NCI-H510A (cell line): ENCODE results near the gene SHOC2.

ENCODE experiments used
- DNase-seq: peaks from one replicate; lab custom pipeline; 2025; lab: John Stamatoyannopoulos, UW

Gene SHOC2

DNA sequence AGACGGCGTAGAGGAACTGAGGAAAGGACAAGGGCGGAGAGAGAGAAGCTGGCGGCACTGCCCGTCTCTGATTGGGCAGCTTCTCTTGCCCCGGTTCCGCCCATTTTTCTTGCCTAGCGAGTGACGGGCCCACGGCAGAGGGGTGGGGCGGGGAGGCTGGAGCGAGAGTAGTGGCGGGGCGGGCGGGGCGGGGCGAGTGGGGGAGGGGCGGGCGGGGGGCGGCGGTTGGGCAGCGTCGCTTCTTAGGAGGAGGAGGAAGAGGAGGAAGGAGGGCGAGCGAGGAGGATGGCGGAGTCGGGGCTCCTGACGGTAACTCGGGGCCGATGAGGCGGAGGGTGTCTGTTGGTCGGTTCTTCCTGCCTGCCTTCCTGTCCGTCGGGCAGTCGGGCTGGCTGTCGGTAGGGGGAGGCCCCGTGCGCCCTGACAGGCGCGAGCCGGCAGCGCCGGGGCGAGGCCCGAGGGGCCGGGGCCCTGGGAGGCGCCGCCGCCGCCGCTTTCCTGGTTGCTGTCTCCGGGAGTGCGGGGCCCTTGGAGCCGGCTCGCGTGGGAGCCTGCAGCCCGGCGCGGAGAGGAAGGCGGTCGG, at the start of gene SHOC2:
Gene SHOC2 (plus strand): TSS at position 256 of the 583 bp plus-strand sequence. CDS start 44,755 bp downstream, outside the sequence.
- DNase-seq = peak; percentile 100

DNA sequence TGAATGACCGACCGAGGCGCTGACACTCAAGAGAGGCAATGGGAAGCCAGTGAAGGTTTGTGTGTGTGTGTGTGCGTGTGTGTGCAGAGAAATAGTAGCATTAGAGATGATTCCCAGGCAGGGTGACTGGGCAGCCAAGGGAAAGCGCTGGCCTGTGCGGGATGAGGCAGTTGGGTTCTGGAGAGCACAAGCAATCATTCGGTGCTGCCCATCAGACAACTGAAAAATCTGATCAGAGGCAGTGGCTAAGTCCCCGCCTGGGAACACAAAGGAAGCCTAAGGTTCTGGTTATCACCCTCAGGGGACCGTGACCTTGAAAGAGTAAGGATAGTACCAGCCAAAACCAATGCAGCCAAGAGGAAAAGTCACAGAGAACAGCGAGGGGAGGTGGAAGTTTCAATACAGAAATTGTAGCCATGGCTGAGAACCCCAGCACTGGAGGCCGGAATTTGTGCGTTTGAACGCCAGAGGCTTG, 48.5 kb upstream of the SHOC2 start:
- no peak for DNase-seq

DNA sequence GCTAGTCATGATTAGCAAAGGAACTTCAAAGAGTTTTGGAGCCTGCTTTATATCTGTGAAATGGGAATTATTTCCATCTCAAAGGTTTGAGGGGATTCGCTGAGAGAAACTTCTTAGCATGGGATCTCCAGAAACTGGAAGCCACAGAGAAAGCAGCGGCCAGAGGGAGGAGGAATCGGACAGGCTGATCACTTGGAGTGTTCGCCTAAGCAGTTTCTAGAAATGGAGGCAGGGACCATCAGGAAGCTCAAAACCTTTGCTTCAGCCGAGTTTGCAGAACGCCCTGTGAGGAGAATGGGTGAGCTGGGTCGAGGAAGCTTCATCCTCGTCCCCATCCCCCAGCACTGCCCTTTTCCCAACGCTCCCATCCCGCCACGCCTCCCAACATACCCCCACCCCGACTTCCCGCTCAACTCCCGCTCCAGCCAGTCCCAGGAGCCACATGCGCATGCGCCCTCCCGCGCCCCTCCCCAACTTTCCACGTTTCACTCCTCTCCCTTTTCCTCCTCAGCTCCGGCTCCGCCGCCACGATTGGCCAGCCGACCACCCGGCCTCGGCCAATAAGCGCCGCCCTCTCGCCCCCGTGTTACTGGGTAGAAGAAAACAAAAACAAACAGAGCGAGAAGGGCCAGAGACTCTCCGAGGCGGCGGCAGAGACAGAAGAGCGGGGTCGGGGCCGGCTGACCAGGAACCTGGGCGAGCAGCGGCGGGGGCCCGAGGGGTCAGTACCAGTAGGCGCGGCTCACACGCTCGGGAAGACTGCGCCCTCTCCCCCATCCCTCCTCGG, 47.9 kb upstream of the SHOC2 start, which contains the start of gene PDCD4:
Gene PDCD4 (plus strand): TSS at position 631 of the 787 bp plus-strand sequence. CDS start 4,100 bp downstream, outside the sequence.
- peak; percentile 98 for DNase-seq

DNA sequence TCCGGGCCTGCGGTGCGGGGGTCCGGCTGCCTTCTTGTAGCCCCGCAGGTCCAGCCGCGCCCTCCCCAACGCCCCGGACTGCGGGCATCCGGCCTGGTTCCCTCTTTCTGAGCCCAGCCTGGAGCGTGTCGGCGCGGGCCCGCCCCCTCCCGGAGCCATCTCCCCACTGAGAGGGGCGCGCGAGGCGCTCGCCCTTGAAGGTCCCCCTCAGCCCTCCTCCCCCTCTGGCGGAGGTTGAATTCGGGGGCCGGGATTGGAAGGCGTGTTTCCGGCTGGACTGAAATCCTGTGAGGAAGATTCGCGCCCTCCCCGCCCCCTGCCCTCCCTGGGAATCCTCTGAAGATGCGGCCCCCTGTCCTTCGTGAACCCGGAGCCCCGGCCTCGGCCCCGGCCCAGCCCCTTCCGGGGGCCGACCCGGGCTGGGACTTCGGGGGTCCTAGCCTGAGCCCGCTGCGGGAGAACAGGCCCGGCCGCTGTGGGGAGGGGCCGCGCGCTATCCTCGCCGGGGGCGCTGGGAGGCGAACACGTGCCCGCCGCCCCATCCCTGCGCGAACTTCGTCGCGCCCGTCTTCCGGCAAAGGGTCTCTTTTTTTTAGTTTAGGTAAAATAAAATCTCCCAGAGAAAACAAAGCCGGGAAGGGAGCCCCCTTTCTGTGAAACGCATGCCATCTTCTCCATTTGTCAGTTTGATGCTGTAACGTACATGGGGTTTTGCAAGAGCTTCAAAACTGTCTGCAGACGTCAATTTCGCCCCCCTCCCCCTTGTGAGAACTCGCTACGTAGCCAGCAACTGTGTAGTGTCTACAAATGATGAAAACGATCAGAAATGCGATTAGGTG, 47.0 kb upstream of the SHOC2 start:
- DNase-seq = peak; percentile 67

DNA sequence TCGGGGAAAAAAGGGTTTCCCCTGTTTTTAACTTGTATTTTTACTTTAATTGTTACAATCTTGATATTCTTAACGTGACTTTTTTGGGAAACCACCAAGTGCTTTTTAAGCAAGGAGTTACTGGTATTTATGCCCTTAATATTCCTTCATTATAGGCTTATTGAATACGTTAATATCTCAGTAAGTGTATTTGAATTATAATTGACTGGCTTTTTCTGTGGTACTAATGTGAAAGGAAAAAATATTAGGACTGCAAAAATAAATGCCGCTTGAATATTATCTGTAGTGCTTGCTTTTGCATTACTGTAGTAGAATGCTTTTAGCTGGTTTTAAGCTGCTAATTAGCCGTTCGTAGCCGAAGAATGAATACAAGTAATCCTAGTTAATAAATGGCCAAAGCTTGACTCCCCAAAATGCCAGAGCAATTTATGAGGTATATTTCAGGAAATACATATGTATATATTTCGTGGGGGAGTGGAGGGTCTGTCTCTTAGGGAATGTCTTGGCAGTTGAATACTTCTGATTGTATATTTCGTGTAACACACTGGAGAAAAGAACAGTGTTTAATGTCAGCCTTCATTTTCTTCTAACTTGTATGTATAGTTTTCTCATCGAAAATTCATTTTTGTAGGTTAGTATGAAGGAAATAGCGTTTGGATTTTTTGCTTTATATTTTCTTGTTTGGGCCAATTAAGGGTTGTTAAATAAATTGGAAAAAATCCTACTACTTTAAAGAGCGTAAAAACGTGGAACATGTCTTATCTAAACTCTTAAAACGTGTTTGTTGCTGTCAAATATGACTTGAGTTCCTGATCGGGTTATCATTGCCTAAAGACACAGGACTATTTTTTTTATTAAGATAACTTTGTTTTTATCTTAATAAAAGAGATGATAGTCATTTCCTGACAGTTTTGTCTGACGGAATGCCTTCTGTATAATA, 46.1 kb upstream of the SHOC2 start:
- no peak for DNase-seq

DNA sequence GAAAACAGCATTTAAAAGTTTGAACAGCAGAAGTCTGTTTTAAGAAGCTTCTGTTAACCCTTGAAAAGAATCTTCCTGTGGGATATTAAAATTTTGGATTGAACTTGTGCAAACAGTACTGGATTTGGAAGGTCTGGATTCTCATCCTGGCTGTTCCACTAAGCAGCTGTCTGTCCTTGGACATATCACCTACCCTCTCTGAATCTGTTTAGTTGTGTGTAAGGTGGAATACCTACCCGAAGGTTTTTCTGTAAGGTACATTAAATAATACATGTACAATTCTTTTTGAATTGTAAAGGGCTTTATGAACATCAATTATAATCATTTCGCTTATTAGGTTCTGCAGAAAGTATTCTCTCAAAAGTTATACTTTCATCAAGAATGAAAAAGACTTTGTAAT, 45.5 kb upstream of the SHOC2 start:
- no peak for DNase-seq

DNA sequence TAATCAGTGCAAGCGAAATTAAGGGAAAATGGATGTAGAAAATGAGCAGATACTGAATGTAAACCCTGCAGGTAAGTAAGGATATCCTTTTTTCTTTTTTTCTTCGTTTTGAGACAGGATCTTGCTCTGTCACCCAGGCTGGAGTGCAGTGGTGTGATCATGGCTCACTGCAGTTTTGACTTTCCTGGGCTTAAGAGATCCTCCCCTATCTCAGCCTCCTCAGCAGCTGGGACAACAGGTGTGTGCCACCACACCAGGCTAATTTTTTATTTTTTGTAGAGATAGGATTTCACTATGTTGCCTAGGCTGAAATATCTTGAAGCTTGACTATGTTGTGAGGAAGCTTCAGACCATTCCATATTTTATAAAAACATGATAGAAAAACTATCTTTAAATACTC, 43.4 kb upstream of the SHOC2 start:
- no peak for DNase-seq

DNA sequence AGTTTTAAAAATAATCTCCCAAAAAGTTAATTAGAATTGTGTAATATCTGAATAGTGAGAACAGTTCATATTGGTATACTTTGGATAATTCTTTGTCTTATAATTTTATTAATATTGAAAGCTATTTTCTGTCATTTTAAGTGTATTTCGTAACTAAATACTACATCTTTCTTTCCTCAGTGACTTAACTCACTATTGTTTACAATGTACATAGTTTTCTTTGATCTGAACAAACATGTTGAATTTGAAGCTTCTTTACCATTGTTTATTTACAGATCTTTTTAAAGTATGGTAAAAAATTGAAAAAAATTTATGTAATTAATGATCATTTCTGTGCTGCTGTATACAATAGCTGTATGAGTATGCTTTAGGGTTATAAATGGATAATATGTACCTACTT, 42.6 kb upstream of the SHOC2 start:
- DNase-seq = no peak

DNA sequence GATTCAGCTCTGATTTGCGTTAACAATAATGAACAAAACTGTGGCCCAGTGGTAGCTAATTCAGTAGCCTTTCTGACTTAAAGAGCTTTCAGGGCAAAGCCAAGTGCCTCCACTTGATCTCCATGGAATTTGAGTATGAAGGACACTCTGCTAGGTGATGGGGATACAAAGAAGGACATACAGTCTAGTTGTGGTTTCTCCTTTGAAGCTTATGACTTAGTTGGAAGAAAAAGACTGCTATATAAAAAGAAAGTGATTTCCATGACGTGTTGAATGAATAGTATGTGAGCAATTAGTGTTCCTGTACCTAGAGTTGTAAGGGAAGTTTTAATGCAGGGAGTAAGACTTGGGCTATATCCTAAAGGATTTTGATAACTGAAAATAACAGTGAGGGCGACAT, 39.4 kb upstream of the SHOC2 start:
- DNase-seq = no peak

DNA sequence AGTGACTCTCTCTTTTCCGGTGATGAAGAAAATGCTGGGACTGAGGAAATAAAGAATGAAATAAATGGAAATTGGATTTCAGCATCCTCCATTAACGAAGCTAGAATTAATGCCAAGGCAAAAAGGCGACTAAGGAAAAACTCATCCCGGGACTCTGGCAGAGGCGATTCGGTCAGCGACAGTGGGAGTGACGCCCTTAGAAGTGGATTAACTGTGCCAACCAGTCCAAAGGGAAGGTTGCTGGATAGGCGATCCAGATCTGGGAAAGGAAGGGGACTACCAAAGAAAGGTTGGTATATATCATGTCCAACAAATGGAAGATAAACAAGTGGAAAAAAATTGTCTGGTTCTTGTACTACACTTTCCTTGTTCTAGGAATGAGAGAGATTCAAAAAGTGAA, 38.2 kb upstream of the SHOC2 start:
- no peak for DNase-seq

DNA sequence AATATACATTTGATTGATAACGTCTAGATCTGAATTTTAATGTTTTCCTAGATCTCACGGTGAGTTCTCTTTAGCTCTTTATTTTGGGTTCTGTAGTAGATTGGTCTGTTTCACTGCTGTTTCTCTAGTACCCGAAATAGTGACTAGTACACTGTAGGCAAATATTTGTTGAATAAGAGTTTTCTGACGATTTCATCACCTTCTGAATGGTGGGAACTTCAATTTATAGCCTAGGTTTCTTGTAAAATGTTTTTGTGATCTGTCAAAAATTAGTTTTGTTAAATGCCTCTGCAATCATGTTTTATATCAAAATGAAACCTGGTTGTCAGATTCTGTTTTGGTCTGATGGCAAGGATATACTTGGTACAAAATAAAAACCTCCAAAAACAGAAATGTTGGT, 37.5 kb upstream of the SHOC2 start:
- no peak for DNase-seq

DNA sequence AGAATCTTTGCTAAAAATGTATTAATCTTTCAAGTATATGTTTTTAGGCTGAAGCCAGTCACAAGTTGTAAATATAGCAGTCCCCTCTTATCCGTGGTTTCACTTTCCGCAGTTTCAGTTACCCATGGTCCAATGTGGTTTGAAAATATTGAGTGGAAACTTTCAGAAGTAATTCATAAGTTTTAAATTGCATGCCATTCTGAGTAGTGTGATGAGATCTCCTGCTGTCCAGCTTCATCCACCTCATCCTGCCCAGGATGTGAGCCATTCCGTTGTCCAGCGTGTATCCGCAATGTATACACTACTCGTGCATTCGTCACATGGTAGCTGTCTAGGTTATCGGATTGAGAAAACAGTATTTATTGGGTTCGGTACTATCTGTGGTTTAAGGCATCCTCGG, 35.5 kb upstream of the SHOC2 start:
- DNase-seq = no peak

DNA sequence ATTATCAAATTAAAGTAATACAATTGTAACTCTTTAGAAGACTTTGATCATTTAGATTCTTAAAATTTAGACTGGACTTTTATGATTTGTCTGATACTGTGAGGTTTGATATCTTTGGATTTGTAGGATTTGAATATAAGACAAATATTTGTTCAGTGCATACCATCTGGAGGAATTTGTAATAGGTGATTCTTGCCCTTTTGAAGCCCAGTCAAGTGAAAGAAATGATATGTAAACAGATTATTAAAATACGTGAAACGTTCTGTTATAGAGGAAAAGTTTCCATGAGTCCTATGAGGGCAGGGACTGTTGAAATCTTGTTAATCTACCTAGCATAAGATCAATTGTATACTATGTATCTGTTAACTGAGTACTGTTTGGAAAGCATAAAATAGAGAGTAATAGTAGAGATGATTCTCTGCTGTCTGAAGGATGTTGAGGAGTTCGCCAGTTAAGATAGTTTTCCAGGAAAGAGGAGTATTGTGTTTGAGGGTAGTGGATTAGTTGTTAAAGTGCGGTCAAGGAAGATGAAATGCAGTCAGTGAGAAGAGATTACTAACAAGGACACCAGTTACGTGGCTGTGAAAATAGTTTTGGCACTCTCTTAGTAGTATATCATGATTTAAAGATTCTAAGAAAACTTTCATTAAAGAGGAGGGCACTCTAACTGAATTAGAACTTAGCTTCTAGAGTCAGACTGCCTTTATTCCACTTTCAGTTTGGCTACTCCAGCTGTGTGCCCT, 33.3 kb upstream of the SHOC2 start:
- DNase-seq = no peak

DNA sequence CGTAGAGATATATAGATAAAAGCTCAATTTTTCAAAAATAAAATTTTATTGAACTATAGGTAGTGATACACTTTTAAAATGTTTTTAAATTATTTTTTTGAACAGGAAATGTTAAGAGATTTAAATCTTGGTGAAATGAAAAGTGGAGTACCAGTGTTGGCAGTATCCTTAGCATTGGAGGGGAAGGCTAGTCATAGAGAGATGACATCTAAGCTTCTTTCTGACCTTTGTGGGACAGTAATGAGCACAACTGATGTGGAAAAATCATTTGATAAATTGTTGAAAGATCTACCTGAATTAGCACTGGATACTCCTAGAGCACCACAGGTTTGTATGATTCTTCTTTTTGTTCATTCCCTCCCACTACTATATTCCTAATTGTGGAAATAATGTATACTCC, 31.8 kb upstream of the SHOC2 start:
- DNase-seq = no peak

DNA sequence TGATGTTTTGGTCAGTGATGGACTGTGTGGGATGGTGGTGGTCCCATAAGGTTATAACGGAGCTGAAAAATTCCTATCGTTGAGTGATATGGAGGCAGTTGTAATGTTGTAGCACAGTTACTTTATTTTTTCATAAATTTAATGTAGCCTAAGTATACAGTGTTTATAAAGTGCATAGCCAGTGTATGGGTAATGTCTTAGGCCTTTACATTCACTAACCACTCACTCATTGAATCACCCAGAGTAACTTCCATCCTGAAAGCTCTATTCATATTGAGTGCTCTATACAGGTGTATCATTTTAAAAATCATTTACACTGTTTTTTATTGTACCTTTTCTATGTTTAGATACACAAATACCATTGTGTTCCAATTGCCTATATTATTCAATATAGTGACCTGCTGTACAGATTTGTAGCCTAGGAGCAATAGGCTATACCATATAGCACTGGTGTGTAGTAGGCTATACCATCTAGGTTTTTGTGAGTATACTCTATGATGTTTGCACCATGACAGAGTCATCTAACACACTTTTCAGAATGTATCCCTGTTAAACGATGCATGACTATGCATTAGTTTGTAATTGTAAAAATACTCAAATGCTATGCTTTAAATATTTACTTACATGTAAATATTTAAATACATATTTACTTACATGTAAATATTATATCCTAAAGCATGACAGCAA, 26.7 kb upstream of the SHOC2 start:
- no peak for DNase-seq

DNA sequence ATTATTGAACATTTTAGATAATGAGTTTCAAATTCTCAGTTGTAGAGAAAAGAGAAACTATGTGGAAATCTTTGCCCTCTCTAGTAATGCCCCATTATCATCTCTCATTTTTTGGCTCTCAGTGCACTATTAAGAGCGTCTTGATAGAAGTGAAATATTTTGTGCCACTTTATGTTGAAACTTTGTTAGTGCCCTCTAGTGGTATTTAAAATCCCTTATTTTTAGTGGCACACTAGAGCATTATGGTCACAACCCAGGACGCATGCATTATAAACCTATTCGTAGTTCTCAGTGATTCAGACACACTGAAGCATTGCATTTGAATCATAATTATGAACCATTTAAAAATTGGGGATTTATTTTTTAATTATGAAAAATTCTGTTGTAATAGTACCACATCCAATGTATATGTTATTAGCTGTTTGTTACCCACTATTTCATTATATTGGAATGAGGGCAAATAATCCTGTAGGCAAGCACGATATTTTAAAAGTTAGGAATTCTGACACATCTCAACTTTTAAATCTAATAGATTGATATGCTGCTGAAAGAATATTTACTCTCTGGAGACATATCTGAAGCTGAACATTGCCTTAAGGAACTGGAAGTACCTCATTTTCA, 25.7 kb upstream of the SHOC2 start:
- peak; percentile 33 for DNase-seq

DNA sequence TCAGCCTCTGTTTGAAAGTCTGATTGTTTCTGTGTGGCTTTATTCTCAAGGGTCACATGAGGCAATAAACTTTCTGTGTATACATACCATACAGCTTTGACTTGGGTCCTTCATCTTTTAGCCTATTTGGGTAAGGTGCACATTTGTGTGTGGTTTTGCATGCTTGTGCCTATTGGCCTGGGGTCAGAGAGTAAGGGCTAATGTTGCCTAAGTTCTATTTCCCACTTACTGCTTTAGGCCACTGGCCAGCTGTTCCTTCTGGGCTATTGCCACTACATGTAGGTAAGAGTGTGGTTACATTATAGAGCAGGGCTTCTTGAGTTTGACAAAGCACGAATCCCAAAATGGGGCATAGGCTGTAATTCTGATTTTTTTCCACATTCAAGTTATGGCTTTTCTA, 22.2 kb upstream of the SHOC2 start:
- no peak for DNase-seq

DNA sequence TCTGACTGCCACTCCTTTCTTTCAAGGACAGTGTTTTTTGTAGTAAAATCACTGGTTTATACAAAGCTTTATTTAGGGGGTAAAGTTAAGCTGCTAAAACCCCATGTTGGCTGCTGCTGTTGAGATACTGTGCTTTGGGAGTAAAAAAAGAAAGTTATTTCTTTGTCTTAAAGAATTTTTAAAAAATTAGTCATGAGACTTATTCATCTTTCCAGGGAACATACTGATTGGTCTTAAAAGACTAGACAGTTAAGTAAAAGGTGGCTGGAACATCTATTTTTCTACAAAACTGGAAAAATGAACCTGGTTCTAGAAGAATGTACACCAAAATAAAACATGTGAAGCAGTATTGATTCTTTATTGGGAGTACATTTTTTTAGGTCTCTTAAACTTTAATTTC, 21.0 kb upstream of the SHOC2 start:
- no peak for DNase-seq

DNA sequence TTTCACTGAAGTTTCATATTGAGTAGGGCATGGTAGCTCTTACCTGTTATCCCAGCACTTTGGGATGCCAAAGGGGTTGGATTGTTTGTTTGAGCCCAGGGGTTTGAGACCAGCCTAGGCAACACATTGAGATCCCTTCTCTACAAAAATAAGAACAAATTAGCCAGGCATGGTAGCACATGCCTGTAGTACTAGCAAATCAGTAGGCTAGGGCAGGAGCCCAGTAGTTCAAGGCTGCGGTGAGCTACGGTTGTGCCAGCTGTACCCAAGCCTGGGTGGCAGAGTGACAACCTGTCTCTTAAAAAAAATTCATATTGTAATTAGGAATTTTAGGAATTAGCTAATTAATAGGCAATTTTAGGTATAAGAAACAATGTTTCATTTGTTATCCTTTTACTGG, 18.4 kb upstream of the SHOC2 start:
- DNase-seq = no peak
